NCI-H128 (cell line): ENCODE measurements around the gene PTGIS.

Source experiments
- DNase-seq: peaks from one replicate; lab custom pipeline; 2025; ENCODE audit not compliant: unreplicated experiment; lab: John Stamatoyannopoulos, UW

Gene PTGIS

DNA sequence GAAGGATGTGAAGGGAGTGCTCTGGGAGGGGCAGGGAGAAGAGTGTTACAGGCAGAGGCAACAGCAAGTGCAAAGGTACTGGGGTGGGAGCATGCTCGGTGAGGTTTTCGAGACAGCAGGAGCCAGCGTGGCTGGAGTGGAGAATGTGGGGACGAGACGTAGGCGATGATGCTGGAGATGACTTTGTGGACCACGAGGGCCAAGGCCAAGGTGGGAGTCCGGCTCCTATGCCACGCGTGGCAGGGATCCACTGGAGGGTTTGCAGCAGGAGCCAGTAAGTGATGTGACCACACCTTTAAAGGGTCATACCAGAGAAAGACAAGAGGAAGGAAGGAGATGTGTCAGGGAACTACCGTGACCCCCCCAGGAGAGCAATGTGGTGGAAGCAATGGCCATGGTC lies 7.3 kb downstream of the PTGIS start:
- DNase-seq, result no peak

DNA sequence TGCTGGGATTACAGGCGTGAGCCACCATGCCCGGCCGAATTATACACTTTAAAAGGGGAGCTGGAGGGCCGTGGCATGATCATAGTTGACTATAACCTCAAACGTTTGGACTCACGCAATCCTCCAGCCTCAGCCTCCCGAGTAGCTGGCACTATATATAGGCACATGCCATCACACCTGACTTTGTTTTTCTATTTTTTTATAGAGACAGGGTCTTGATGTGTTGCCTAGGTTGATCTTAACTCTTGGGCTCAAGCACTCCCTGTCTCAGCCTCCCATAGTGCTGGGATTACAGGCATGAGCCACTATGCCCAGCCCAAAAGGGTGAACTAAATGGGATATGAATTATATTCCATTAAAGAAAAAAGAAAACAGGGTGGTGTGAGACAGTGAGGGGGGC lies 7.8 kb downstream of the PTGIS start:
- no peak for DNase-seq

DNA sequence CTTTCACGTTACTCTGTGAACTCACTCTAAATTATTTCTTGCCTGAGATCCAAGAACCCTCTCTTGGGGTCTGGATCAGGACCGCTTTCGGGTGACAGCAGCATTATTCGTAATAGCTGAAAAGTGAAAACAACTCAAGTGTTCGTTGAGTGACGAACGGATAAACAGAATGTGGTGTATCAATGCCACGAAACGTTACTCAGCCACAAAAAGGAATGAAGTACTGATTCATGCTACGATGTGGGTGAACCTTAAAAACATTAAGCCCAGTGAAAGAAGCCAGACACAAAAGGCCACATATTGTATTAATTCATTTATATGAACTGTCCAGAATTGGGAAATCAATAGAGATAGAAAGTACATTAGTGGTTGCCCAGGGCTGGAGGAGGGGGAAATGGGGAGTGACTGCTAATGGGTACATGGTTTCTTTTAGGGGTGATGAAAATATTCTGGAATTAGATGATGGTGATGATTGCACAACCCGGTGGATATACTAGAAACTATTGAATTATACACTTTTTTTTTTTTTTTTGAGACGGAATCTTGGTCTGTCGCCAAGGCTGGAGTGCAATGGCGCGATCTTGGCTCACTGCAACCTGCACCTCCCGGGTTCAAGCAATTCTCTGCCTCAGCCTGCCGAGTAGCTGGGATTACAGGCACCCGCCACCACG lies 8.4 kb downstream of the PTGIS start:
- no peak for DNase-seq

DNA sequence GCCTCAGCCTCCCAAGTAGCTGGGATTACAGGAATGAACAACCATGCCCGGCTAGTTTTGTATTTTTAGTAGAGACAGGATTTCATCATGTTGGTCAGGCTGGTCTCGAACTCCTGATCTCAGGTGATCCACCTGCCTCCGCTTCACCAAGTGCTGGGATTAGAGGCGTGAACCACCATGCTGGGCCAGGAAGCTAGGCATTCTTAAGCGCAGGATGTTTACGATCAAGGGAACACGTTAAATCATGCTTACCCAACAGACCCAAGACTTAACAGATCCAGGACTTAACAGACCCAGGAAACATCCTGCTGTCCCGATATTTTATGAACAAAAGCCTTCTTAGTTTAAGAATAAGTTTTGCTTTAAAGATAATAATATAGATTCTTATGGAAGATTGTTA lies 9.1 kb downstream of the PTGIS start:
- no peak for DNase-seq

DNA sequence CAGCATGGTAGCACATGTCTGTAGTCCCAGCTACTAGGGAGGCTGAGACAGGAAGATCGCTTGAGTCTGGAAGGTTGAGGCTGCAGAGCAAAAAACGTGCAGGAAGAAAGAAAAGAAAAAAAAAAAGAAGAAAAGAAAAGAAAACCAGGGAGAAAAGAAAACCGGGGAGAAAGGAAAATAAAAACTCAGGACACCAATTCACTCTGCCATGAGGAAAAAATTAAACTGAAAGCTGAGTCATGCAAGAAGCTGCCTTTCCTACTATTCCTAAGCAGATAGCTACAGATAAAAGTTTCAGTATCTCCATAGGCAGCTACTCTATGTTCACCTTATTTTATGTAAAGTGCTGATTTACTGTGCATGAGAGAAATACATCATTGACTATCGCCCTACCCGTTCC lies 10.5 kb downstream of the PTGIS start:
- no peak for DNase-seq

DNA sequence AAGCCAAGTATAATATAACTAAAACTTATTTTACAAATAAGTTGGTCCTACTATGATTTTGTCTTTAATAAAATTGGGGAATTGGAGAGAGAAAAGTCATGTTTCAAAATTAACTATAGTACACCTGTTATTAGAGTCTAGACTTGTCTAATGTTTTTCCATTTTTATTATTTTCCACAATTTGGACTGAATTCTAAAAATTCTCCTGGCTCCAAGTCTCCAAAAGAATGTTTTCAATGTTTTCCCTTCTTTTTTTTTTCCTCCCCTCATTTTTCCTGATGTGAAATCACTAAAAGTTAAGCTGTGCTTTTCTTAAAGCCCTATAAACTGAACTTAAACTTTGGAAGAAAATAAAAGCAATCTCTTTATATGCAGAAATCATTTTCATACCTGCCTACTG lies 11.3 kb downstream of the PTGIS start:
- no peak for DNase-seq

DNA sequence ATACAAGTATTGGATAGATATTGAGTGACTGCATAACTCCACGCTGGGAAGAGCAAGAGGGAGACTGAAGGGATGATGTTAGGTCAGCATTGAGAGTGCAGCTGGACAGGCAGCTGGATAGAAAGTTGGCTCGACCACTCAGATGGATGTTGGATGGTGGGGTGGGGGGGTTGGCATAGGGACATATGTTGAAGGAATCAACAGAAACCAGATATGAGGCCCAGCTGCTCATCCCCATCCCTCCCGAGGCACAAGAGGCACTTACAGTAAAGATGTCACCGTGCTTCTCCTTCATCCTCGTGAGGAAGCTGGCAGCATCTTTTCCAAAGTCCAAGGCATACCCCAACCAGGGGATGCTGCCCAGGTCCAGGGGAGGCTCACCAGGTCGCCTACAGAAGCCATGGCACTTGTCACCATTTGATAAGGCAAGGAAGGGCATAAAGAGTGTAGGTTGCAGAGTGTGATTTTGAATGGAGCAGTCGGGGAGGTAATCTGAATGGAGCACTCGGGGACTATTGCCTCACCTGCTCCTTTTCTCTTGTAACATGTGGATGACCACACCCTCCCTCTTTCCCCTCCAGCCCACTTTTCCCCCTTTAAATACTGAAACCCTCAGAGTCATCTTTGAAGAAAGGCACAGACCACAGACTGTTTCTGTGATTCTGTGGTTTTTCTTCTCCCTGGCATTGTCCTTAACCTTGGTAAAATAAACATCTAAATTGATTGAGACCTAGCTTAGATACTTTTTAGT lies 18.0 kb downstream of the PTGIS start:
- no peak for DNase-seq

DNA sequence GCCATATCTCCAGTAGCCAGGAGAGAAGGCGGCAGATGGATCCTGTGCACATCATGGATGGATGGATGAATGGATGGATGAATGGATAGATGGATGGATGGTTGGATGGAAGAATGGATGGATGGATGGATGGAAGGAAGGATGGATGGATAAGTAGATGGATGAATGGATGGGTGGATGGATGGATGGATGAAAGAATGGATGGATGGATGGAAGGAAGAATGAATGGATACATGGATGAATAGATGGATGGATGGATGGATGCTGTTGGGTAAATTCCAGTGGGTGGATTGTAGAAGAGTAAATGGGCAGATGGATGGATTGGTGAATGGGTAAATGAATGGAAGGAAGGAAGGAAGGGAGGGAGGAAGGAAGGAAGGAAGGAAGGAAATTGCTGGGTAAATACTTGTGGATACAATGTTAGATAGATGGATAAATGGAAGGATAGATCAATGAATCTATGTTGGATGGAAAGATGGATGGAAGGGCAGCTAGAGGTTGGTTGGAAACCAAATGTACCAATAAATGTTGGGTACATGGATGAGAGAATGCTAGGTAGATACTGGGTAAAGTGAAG lies 19.5 kb downstream of the PTGIS start:
- no peak for DNase-seq

DNA sequence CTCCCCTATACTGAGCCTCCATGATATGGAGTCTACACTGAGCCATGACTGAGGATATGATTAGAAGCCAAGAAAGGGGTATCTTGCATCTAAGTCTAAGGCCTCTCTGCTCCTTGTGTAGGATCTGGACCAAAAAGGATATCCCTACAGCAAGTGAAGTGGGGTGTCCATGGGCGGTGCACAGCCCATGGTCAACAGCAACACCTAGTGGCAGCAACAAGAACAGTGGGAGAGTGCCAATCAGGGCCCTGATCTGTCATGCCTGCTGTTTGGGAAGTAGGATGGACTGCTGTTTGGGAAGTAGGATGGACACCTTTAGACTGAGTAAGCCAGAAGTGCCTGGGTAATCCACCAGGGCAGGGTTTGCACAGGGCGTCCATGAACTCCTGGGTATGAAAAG lies 22.4 kb downstream of the PTGIS start:
- DNase-seq, result no peak

DNA sequence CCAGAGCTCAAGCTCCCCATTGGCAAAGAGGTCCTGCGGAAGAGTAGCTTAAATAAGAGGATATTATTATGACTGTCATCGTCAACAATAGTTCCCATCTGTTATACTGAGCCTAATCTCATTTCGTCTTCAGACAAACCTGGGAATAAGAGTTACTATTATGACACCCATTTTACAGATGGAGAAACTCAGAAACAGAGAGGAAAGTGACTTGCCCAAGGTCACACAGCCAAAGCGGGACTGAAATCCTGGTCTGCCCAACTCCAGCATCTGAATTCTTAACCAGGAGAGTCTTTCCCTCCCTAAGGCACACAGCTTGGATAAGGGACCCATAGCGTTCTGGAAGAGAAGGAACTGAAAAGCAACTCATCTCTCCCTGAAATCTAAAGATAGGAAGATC lies 23.4 kb downstream of the PTGIS start:
- DNase-seq, result no peak

DNA sequence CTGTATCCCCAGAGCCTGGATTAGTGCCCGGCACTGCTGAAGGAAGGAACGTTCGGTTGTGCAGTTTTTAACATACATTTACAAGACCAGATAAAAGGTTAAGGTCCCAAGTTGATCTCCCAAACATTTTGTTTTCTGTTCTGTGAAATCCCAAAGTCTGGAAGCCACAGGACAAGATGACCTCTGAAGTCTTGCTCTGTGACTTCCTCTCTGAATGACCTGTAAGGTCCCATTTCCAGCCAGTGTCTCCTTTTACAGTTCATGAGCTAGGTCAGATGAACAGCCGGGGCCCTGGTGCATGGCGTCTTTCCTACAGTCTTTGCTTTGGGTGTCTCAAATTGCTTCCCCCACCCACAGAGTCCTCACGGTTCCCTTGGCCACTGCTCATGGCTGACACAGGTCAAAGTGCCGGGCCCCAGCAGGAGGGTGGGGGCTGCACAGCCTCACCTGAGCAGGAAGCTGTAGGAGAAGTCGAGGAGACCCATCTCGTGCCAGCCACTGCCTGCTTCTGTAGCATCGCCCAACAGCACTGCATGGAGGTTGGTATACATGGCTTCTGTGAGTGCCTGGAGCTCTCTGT lies 24.0 kb downstream of the PTGIS start:
- DNase-seq, result no peak

DNA sequence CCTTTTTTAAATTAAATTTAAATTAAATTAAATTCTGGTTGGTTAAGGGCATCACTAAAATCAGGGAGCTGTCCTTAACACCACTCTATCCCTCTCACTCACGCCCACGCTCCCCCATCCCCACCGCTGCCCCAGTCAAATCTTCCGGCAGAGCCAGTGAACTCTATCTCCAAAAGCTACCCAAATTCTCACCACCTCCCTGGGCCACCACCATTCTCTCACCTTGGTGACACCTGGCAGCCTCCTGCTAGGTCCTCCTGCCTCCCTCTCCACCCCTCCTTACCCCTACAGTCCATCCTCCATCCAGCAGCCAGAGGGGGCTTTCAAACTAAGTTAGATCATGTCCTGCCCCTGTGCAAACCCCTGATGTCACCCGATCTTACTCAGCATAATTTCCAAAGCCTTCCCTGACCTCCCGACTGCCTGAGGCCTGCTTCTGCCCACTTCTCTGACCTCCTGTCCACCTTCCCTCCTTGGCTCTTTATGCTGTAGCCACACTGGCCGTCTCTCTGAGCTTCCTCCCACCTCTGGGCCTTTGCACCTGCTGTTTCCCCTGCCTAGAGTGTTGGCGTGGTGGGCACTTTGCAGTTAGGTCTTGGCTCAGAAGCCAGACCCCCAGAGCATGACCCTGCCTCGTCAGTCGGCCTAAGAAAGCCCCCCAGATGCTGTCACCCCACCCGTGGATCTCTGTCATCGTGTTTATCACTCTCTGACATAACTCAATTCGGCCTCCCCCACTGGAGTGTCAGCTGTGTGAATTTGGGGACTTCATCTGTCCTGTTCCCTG lies 24.7 kb downstream of the PTGIS start:
- DNase-seq, result no peak

DNA sequence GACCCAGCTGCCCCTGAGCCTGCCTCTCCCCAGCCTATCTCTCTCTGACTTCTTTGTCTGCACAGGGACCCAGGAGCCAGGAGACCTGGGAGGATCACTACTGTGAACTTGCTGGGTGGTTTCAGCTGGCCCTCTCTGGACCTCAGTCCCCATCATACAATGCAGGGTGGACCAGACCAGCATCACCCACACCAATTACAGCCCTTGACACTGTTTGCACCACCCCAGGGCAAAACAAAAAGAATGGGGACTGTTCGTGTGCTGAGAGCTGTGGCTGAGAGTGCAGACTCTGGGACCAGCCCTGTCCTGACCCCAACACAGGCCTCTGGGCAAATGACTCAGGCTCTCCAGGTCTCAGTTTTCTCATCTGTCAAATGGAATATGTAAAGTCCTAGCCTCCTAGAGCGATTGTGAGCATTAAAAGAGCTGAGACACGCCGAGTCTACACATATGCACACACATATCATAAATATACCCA lies 25.4 kb downstream of the PTGIS start:
- no peak for DNase-seq

DNA sequence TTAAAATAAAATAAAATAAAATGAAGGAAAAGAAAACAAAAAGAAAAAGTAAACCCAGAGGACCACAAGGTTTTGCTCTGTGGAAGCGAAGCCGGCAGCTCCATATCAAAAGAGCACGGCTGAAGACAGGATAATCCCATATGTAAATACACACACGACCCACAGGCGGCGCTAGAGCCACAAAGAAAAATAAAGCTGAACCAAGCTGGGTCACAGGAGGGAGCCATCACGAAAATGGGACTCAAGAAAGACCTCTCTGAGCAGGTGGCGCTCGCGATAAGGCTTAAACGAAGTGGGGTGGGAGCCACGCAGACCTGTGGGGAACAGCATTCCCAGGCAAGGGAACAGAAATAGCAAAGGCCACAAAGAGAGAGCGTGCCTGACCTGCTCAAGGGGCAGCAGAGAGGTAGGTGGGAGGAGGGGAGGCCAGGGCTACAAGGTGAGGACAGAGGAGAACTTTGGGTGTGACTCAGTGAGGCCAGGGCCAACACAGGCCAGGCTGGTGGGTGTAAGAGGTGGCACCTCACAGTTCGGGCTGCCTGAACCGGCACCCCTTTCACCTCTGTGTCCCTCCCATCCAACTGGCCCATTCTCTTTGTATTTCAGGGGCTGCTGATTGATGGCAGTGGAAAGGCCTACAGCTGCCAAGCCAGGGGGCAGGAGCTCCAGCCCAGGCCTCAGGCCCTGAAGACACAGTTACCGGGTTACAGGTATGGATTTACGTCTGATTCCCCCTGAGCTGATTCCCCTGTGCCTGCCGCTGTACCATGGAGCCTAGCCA lies 26.0 kb downstream of the PTGIS start:
- peak; percentile 25 for DNase-seq

DNA sequence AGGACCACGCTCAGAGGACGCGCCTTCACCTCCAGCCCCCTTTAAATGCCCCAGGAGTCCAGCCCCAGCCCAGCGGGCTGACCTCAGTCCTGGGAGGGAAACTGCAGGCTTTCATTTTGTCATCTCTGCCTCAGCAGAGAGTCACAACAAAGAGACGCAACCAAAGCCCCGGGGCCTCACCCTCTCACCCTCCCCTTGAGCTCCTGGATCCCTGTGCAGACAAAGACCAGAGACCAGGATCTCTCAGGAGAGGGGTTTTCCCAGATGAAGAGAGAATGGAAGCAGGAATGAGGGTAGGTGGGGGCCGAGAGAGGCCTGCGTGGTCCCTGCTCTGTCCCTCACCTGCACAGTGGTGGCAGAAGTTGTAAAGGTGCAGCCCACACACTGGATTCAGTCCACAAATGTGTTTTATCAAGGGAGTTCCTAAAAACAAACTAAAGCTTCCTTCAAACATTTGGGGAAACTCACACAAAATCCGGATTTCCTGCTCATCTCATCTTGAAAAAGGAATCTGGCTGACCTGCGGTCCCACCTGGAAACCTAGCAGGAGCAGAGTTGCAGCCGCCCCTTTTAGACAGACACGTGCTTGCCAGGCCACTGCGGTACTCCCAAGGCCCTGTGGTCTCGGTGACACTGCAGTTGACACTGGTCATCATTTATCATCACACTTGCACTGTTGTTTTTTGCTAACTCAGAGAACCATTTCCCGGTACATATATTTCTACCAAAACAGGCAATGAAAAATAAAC lies 27.1 kb downstream of the PTGIS start:
- DNase-seq, result no peak

DNA sequence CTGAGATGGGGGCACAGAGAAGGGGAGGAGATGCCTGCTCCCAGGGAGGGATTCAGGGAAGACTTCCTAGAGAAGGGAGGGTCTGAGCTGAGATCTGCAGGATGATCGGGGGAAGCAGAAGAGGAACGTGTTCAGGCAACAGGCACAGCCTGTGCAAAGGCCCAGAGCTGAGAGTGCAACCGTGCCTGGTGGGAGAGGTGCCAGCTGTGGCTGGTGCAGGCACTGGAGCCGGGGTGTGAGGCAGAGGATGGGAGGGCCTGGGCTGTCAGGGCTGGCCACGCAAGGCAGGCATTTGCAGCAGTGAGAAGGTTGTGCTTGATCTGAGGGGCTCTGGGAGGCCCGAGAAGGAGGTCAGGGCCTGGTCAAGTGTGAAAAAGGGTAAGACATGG lies 27.7 kb downstream of the PTGIS start:
- DNase-seq, result no peak

DNA sequence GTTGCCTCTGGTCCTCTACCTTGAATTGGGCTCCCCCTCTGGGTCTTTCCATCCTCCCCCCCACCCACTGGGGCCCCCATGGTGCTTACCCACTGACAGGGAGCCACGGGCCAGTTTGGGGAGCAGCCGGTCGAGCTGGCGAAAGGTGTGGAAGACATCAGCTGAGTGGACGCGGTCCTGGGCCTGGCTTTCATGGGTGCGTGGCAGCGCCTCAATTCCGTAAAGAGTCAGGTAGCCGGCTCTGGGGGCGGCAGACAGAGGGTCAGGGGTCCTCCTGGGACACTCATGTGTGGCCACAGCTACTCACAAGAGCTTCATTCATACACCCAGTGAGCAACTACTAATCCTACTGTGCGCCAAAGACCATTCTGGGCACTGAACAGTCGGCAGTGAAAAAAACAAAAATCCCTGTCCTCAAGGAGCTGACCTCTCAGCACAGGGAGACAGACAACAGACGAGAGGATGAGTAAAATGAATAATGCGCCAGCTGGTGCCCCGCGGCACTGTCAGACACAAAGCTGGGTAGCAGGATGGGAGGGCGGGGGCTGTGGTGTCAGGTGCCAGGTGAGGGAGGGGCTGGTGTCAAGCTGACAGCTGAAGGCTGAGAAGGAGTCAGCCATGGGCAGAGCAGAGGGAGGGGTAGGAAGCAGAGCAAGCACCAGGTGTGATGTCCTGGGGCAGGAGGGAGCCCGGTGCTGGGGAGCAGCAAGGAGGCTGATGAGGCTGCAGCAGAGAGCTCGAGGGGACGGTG lies 28.3 kb downstream of the PTGIS start:
- DNase-seq, result no peak

DNA sequence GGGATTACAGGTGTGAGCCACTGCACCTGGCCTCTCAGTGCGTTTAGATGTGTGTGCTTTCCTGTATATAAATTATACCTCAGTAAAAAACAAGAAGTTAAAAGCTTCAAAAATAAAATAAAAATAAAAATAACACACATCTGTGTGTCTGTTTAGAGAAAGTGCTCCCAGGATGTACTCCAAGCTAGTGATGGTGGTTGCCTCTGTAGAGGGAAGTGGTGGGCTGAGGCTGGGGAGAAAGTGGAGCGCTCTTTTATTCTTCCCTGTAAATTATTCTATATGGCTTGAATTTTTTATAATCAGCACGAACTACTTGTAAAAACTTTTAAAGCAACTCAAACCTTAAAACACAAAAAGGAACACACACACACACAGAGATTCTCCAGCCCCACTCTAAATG lies 29.0 kb downstream of the PTGIS start:
- no peak for DNase-seq

DNA sequence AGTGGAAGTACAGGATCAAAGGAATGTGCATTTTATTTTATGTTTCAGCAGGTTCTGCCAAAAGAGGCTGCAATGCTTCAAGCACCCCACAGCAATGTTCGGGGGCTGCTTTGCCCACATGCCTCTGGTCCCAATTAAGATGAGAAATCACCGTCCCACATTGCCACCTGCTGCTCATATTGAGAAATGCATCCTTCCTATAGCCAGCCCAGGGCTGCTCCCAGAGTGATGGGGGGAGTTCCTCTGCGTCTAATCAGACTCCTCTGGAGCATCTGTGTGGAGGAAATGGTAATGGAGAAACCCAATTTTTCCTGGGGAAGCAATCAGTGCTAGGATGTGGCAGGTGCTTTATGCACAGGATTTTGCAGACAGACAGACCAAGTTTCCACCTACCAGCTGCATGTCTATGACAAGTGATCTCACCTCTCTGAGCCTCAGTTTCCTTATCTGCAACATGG lies 33.7 kb downstream of the PTGIS start:
- peak; percentile 55 for DNase-seq
